ENCODE data around the gene VSIR. TPM values are rescaled to one million over a fixed set of nuclear protein-coding genes. Genes with fewer than 3 reads are reported as not detected.

Gene VSIR
- total and polyA plus RNA-seq, 9 of the 15 experiments (the other 6 are each of a cell fraction or from before 2014, with no cell fraction given) = 0.14 to 20.5 (median 9.3) TPM

DNA sequence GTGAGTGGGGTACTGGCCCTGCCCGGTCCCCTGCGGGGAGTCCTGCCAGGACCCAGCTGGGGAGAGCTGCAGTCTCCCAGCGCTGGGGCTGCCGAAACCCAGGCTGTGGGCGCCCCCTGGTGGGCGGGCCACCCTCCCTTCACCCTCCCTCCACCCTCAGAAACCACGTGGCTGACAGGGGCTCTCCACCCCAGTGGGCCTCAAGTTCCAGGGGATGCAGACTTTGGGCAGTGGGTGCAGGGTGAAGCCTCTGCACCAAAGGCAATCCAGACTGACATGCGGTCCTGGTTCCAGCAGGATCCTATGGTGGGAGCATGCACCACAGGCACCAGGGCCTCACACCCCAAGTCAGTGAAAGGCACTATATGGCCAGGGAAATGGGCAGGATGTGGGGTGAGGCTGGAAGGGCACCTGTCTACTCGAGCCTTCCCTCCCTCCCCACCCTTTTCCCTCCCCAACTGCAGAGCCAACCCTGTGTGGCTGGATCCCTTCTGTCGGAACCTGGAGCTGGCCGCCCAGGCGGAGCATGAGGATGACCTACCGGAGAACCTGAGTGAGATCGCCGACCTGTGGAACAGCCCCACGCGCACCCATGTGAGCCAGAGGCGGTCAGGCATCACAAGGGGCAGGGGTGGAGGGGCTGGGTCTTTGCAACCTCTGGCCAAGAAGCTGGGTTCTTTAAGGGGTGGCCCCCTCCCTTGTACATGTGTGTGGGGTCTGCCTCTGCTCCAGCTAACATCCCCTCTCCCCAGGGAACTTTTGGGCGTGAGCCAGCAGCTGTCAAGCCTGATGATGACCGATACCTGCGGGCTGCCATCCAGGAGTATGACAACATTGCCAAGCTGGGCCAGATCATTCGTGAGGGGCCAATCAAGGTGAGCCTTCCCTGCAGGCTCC, 38.9 kb upstream of the VSIR start (continued):
- TF ChIP-seq, protein P1, sequence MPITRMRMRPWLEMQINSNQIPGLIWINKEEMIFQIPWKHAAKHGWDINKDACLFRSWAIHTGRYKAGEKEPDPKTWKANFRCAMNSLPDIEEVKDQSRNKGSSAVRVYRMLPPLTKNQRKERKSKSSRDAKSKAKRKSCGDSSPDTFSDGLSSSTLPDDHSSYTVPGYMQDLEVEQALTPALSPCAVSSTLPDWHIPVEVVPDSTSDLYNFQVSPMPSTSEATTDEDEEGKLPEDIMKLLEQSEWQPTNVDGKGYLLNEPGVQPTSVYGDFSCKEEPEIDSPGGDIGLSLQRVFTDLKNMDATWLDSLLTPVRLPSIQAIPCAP (CRISPR knock-in tag; IDR thresholded peaks at IDR 0.05; ENCODE audit: borderline replicate concordance) = no peak
- TF ChIP-seq RAD51 (IDR thresholded peaks at IDR 0.05; ENCODE audit: borderline replicate concordance, low read depth) (peak; percentile 85), CLOCK (CRISPR knock-in tag; IDR thresholded peaks at IDR 0.05; ENCODE audit: borderline replicate concordance) (no peak), KLF13 (tag; IDR thresholded peaks at IDR 0.05; ENCODE audit: borderline replicate concordance, low read depth) (peak; percentile 16; the same call in 1 of the 2 replicates), GABPA (tag; conservative IDR thresholded peaks at IDR 0.05; ENCODE audit: low read depth) (no peak), MAX (CRISPR knock-in tag; IDR thresholded peaks at IDR 0.05) (peak; percentile 93), MTA3 (IDR thresholded peaks at IDR 0.05; ENCODE audit: borderline replicate concordance) (peak; percentile 41; the same call in 1 of the 2 replicates), ARID2 (IDR thresholded peaks at IDR 0.05) (peak; percentile 89), GATAD2B (IDR thresholded peaks at IDR 0.05; ENCODE audit: borderline replicate concordance) (no peak), RUNX1 (IDR thresholded peaks at IDR 0.05; ENCODE audit: low read depth) (no peak), CBFA2T3 (IDR thresholded peaks at IDR 0.05) (no peak), XRCC4 (IDR thresholded peaks at IDR 0.05; ENCODE audit: extremely low read depth, insufficient read depth, insufficient read length) (no peak), CBFA2T2 (conservative IDR thresholded peaks at IDR 0.05) (peak; percentile 26), RB1 (IDR thresholded peaks at IDR 0.05; ENCODE audit: low read depth) (peak; percentile 35), HDAC1 (IDR thresholded peaks at IDR 0.05) (0 out of 4 replicates have a peak, but pooled peaks of 1 of the 2 experiments have one; percentile 36), FOXK1 (CRISPR knock-in tag; IDR thresholded peaks at IDR 0.05; ENCODE audit: borderline replicate concordance) (no peak), RBM22 (IDR thresholded peaks at IDR 0.05; ENCODE audit: low read depth, low read length, poor library complexity, severe bottlenecking) (peak; percentile 69), FIP1L1 (IDR thresholded peaks at IDR 0.05; ENCODE audit: low read depth, low read length, poor library complexity, severe bottlenecking) (peak; percentile 20), XRCC5 (IDR thresholded peaks at IDR 0.05; ENCODE audit: low read depth, low read length) (peak; percentile 90), L3MBTL2 (IDR thresholded peaks at IDR 0.05) (peak; percentile 78)
- TF ChIP-seq, protein P2, sequence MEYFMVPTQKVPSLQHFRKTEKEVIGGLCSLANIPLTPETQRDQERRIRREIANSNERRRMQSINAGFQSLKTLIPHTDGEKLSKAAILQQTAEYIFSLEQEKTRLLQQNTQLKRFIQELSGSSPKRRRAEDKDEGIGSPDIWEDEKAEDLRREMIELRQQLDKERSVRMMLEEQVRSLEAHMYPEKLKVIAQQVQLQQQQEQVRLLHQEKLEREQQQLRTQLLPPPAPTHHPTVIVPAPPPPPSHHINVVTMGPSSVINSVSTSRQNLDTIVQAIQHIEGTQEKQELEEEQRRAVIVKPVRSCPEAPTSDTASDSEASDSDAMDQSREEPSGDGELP (CRISPR knock-in tag; IDR thresholded peaks at IDR 0.05; ENCODE audit: borderline replicate concordance) = peak; percentile 93
